CD1c-positive myeloid dendritic cell (primary cell): Measurements from ENCODE around the gene TSPO.

Experiments
- DNase-seq: peaks from one replicate; pipeline ENCODE4 v3.0.0-alpha.2; 2016; ENCODE audit errors: extremely low spot score

The TSPO gene

DNA sequence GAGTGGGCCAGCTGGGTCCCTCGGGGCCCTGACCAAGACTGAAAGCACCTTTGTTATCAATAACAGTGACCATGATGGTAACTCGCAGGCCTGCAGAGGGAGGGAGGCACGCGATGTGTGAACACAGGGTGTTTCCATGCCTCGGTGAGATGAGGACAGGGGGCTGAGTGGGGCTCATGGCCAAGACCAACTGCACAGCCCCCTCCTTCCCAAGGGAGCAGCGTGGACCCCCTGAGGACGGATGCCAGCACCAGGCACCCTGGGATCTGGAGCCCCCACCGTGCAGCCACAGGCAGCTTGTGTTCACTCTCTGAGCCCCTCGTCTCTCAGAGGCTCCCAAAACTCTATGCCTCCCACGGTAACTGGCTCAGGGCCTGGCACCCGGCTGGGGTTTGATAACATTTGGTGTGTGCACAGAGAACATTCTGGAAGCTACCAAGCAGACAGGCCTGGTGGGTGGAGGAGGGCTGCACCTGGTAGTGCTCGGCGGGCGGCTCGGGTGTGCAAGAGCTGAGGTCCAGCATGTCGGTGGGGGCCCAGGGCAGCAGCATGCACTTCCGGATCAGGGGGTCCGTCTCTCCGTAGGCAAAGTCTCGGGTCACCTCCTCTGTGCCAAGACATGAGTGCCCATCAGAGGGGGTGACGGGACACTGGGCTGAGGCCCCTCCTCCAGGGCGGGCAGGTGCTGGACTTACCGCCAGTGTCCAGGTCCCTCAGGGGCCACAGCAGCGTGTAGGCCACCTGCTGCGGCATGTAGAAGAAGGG is 28.0 kb downstream of the TSPO start:
- no peak for DNase-seq

DNA sequence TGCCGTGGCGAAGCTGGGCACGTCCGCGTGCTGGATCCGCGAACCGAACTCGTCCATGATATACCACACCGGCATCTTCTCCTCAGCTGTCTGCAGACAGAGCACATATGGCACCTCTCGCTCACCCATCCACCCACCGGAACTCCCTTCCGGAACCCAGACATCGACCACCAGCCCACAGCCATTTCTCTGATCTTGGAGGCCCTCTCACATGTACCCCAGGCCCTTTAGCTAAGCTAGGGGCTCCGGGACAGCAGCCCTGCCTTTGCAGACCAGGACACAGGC is 28.5 kb downstream of the TSPO start:
- no peak for DNase-seq

DNA sequence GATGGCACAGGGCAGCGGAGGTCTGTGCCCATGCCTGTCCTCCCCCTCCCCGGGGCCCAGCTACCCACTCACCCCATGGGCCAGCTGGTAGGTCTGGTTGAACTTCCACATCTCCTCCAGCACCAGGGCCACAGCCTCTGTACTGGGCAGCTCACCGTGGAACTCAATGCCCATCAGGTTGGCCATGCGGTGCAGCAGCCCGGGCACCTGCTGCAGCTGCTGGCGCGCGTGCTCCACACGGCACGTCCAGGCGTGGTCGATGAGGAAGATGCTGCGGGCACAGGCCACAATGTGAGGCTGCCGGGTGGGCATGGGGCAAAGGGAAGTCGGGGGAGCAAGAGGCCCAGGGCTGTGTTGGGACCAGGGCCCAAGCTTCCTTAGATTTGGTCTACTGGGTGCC is 29.3 kb downstream of the TSPO start:
- DNase-seq = no peak

GRCh38 chr22:43181321-43182076 is 30.1 kb downstream of the TSPO start:
- no peak for DNase-seq

- no peak for DNase-seq
Observed at GRCh38 chr22:43182118-43182517, 30.8 kb downstream of the TSPO start.

- no peak for DNase-seq
Observed at GRCh38 chr22:43182726-43183125, 31.4 kb downstream of the TSPO start.

- peak; percentile 67 for DNase-seq
Observed at GRCh38 chr22:43183496-43184277, 32.3 kb downstream of the TSPO start.

GRCh38 chr22:43185860-43186261 is 34.5 kb downstream of the TSPO start:
- no peak for DNase-seq

- peak; percentile 77 for DNase-seq
Observed at GRCh38 chr22:43186272-43187170, 35.2 kb downstream of the TSPO start, which contains the start of gene TTLL12. TTLL12 (minus strand) TSS chr22:43187134; CDS start chr22:43187069, 65 bp downstream.

DNA sequence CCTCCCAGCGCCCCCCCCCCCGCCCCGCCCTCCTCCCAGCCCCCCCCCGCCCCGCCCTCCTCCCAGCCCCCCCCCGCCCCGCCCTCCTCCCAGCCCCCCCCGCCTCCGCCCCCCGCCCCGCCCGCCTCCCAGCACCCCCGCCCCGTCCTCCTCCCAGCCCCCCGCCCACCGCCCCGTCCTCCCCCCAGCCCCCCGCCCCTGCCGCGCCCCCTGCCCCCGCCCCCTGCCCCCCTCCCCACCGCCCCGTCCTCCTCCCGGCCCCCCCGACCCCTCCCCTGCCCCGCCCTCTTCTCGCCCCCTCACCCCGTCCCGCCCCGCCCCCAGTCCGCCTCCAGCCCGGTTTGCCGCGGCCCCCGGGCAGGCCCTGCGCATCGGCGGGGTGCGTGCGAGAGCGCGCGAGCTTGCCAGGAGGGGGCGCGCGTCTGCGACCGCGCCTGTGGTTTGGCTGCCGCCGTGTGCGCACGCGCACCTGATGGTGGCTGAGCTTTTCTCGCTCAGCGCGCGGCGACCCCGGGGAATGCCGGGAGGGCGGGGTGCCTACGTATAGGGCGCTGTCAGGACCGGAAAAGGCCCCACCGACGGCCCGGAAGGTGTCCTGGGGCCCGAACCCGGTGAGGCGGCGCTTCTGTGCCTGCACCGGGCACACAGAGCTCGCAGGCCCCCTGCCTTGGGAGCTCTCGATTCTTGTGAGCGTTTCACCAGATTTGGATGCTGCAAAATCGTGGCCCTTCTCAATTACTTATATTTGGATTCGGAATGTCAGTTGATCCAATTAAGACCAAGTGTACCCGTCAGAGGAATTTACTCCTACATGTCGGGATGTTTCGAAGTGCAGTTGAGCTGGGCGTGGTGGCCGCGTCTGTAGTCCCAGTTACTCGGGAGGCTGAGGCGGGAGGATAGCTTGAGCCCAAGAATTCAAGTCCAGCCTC is 36.1 kb downstream of the TSPO start:
- DNase-seq = peak; percentile 97

DNA sequence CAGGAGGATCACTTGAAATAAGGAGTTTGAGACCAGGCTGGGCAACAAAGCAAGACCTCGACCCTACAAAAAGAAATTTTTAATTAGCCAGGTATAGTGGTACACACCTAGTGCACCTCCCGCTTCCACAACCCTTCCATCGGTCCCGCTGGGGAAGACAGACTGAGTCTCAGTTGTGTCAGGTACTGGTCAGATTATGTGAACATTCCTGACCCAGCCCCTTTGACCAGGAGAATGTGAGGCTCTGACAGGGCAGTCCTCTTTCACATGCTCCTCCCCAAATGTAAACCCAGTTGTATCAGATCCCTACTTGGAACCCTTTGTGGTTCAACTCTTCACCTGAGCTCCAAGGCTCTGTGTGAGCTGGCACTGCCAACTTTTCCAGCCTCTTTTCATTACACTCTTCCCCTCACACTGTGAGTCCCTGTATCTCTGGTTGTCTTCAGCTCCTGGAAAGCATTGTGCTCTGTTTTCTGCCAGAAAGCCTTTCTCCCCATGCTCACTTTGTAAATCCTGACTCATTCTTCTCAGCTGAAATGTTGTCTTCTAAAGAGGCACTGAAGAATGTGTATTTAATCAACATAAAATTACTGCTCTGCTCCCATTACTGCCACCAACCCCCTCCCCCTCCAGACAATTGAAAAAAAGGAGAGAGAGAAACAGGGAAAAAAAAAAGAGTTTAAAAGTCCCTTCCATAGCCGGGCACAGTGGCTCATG is 37.6 kb downstream of the TSPO start:
- DNase-seq = no peak

GRCh38 chr22:43191831-43192230 is 40.5 kb downstream of the TSPO start:
- DNase-seq = no peak

GRCh38 chr22:43197271-43197941 is 46.0 kb downstream of the TSPO start:
- DNase-seq = no peak

DNA sequence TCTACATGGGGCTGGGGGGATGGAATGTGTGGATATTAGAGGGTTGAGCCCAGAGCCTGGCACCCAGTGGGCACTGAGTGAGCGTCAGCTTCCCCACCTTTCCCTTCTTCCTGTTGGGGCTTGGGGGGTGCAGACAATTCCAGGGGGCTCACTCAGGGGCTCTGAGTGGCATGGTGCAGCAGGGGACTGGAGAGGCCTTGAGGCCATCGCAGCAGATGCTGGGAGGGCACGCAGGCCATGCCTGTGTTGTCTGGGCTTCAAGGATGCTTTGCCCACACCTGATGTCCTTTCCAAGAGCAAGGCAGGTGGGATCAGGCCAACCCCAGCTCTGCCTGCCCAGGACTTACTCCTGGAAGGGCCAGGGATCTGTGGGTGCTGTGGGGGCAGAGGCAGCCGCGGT is 46.8 kb downstream of the TSPO start:
- no peak for DNase-seq

GRCh38 chr22:43198936-43199335 is 47.6 kb downstream of the TSPO start:
- no peak for DNase-seq

DNA sequence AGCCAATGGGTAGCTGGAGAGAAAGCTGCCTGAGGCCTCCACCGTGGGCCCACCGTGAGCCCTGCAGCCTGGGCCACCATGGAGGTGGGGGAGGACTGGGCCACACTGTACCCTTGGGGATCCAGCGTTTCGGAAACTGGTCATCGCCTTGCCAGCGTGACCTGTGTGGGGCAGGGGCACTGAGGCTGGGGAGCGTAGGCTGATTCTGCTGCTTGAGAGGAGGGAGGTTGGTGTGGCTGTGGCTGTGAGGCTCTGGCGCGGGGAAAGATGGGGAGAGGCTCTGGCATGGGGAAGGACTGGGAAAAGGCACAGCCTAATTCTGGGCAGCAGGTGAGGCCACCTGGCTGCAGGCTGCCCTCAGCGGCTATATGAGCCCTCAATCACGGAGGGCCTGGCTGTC is 48.2 kb downstream of the TSPO start:
- DNase-seq = no peak

DNA sequence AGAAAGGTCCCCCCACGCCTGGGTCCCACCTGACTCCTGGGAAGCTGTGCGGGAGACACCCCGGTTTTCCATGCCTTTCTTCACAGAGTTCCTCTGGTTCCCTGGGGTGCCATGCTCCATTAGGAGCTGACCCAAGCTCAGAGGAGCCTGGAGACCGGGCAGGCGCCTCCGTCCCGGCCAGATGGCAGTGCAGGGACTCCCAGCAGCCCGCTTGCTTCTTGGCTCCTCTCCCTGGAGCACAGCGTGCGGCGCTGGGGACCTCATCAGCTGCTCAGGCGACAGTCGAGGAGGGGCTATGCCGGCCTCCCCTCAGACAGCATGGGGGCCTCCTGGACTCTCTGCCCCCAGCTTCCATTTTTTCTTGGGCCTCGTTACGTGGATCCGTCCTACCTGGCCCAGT is 48.7 kb downstream of the TSPO start:
- no peak for DNase-seq

DNA sequence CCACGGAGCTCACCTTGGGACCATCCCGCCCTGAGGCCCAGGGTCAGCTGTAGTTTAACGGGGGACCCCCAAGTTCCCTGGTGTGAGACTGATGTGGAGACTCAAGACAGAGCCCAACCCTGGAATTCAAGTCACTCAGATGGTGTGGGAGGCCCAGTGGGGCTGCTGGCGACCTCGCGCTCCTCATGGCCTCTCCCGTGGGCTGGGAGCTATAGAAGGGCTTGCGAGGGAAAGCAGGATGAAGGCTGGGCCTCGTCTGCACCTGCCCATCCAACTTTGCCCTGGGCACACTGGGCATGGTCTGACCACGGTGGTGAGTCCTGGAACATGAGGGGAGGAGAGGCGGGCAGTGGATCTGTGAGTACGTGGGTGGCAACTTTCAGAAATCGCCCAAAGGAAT is 49.2 kb downstream of the TSPO start:
- DNase-seq = no peak

- no peak for DNase-seq
Observed at GRCh38 chr22:43201486-43202219, 50.3 kb downstream of the TSPO start.
